HG02973 (cell line): ENCODE data around the gene LIN9.
A peak's percentile ranks its signal among the peaks of the same experiment; 100 is the strongest.

Experiments used
- ATAC-seq: cut with Tn5 transposase; IDR thresholded peaks from one replicate; pipeline ENCODE4 v1.9.1; 2021; ENCODE audit warnings: moderate library complexity; ENCODE audit not compliant: unreplicated experiment

Gene LIN9

GRCh38 chr1:226320930-226321329 is 12.0 kb upstream of the LIN9 start:
- ATAC-seq: no peak

GRCh38 chr1:226318471-226318870 is 9.5 kb upstream of the LIN9 start:
- ATAC-seq: no peak

GRCh38 chr1:226314055-226314454 is 5.1 kb upstream of the LIN9 start:
- ATAC-seq: no peak

GRCh38 chr1:226312065-226312464 is 3.1 kb upstream of the LIN9 start:
- no peak for ATAC-seq

GRCh38 chr1:226311376-226311775 is 2.4 kb upstream of the LIN9 start:
- ATAC-seq: no peak

GRCh38 chr1:226310637-226311195 is 1.8 kb upstream of the LIN9 start:
- no peak for ATAC-seq

- ATAC-seq: no peak
Observed at GRCh38 chr1:226310245-226310540, 1.2 kb upstream of the LIN9 start.

- ATAC-seq: peak; percentile 53
Observed at GRCh38 chr1:226309398-226310244, 657 bp upstream of the LIN9 start.

- ATAC-seq: peak; percentile 9
Observed at GRCh38 chr1:226308166-226308722, 720 bp downstream of the LIN9 start.

- no peak for ATAC-seq
Observed at GRCh38 chr1:226306425-226306824, 2.5 kb downstream of the LIN9 start.

- ATAC-seq: no peak
Observed at GRCh38 chr1:226305184-226305583, 3.8 kb downstream of the LIN9 start.

GRCh38 chr1:226304291-226304955 is 4.5 kb downstream of the LIN9 start:
- ATAC-seq: no peak

GRCh38 chr1:226302731-226303130 is 6.2 kb downstream of the LIN9 start:
- no peak for ATAC-seq

- ATAC-seq: no peak
Observed at GRCh38 chr1:226296911-226297310, 12.1 kb downstream of the LIN9 start.

GRCh38 chr1:226293553-226293920 is 15.4 kb downstream of the LIN9 start:
- ATAC-seq: no peak

GRCh38 chr1:226292874-226293552 is 16.0 kb downstream of the LIN9 start:
- ATAC-seq: no peak

GRCh38 chr1:226287587-226287986 is 21.4 kb downstream of the LIN9 start:
- no peak for ATAC-seq

- no peak for ATAC-seq
Observed at GRCh38 chr1:226281058-226281457, 27.9 kb downstream of the LIN9 start.

- no peak for ATAC-seq
Observed at GRCh38 chr1:226279498-226279897, 29.5 kb downstream of the LIN9 start.

- no peak for ATAC-seq
Observed at GRCh38 chr1:226277897-226278296, 31.1 kb downstream of the LIN9 start.

- no peak for ATAC-seq
Observed at GRCh38 chr1:226276987-226277386, 32.0 kb downstream of the LIN9 start.
